A549 treated with RU486 at 1 μM for 4 hours (cell line): ENCODE data around the gene WFDC11. TPM values are rescaled to one million over a fixed set of nuclear protein-coding genes. Genes with fewer than 3 reads are reported as not detected.

ENCODE experiments used
- total RNA-seq: library from RNA; stranded (reverse); fragments of 200-300 nt; extraction: Qiagen RNA extraction; gene quantifications from 5 replicates; pipeline ENCODE4 v1.2.3, GENCODE V29; 2022; ENCODE audit warnings: low read depth

The WFDC11 gene
- total RNA-seq, result not detected in 5 replicates

DNA sequence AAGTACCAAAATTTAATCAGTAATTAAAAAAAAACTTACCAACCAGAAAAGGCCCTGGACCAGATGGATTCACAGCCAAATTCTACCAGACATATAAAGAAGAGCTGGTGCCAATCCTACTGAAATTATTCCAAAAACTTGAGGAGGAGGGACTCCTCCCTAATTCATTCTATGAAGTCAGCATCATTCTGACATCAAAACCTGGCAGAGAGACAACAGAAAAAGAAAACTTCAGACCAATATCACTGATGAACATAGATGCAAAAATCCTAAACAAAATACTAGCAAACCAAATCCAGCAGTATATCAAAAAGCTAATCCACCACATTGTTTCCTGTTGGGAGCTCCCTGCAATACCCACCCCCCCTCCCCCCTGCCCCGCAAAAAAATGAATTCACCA lies at the start of gene WFDC11:
Gene WFDC11 (minus strand): TSS at position 101 of the 400 bp plus-strand sequence. CDS start 19,639 bp downstream, outside the sequence.

GRCh38 chr20:45704969-45705637 lies 35.1 kb upstream of the WFDC11 start, which contains the start of gene WFDC10B:
WFDC10B (minus strand) TSS chr20:45705019; CDS start chr20:45685992, 19,027 bp downstream.

GRCh38 chr20:45701873-45702272 lies 31.8 kb upstream of the WFDC11 start, which contains the start of gene WFDC13:
WFDC13 (plus strand) TSS chr20:45702038; CDS start chr20:45702124, 86 bp downstream.

GRCh38 chr20:45631184-45631583 lies 38.9 kb downstream of the WFDC11 start, which contains the start of gene WFDC9:
WFDC9 (minus strand) TSS chr20:45631284; CDS start chr20:45610181, 21,103 bp downstream.

DNA sequence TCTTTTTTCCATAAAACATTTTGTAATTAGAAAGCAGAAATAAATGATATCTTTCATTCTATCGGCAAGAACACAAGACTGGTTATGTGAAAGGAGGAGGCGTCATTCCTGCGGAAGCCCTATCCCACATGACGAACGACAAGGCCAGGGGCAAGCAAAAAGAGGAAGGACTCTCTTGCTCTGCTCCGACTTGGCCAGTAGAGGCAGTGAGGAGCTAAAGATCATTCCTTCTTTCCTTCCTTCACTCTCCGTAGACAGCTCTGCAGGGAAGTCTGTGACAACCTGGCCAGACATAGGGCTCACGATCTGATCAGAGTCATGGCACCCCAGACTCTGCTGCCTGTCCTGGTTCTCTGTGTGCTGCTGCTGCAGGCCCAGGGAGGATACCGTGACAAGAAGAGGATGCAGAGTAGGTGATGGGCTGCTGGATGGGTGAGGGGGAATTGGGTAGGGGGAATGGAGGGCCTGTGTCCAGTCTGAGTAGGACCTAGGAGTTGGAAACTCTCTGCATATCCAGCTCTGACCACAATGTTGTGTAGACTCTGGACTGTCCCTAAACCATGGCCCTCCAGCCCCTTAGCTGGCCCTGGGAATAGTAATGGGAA lies 40.4 kb downstream of the WFDC11 start, which contains the start of gene WFDC10A:
Gene WFDC10A (plus strand): TSS at position 244 of the 605 bp plus-strand sequence. CDS start 75 bp downstream, at position 319.

Other genes with a start within 250 kb of the WFDC11 start
- not detected in 5 replicates for gene WFDC2, start 200.5 kb downstream of the WFDC11 start, total RNA-seq
- gene SPINT3, start 154.6 kb downstream of the WFDC11 start, total RNA-seq, result not detected in 5 replicates
- not detected in 5 replicates for gene WFDC6, start 130.8 kb downstream of the WFDC11 start, total RNA-seq
- not detected in 5 replicates for gene EPPIN, start 122.8 kb downstream of the WFDC11 start, total RNA-seq
- not detected in 5 replicates for gene WFDC8, start 91.0 kb downstream of the WFDC11 start, total RNA-seq
- gene WFDC10A, start 40.5 kb downstream of the WFDC11 start, total RNA-seq, result not detected in 5 replicates
- gene WFDC9, start 39.0 kb downstream of the WFDC11 start, total RNA-seq, result not detected in 5 replicates
- gene WFDC13, start 31.8 kb upstream of the WFDC11 start, total RNA-seq, result not detected in 5 replicates
- not detected in 5 replicates for gene WFDC10B, start 34.8 kb upstream of the WFDC11 start, total RNA-seq
- gene SPINT4, start 52.1 kb upstream of the WFDC11 start, total RNA-seq, result not detected in 5 replicates
- 0.28 TPM in 1 of 5 replicates, not detected in the others for gene WFDC3, start 121.6 kb upstream of the WFDC11 start, total RNA-seq
- gene DNTTIP1, start 121.7 kb upstream of the WFDC11 start, total RNA-seq, result 32.5 to 40.1 TPM (median 37.4 TPM) in 5 replicates
- gene UBE2C, start 142.4 kb upstream of the WFDC11 start, total RNA-seq, result 226 to 288 TPM (median 250 TPM) in 5 replicates
- gene TNNC2, start 157.1 kb upstream of the WFDC11 start, total RNA-seq, result 0.22 to 0.48 TPM (median 0.31 TPM) in 3 of 5 replicates, not detected in the others
- gene SNX21, start 163.6 kb upstream of the WFDC11 start, total RNA-seq, result 9.4 to 12.4 TPM (median 10.7 TPM) in 5 replicates
- 15.4 to 20.0 TPM (median 17.7 TPM) in 5 replicates for gene ACOT8, start 187.2 kb upstream of the WFDC11 start, total RNA-seq
- gene ZSWIM3, start 187.4 kb upstream of the WFDC11 start, total RNA-seq, result 1.4 to 1.6 TPM (median 1.6 TPM) in 5 replicates
- gene ZSWIM1, start 211.0 kb upstream of the WFDC11 start, total RNA-seq, result 6.1 to 7.0 TPM (median 6.6 TPM) in 5 replicates
- 0.23 to 0.87 TPM (median 0.66 TPM) in 5 replicates for gene SPATA25, start 217.4 kb upstream of the WFDC11 start, total RNA-seq
- gene NEURL2, start 221.0 kb upstream of the WFDC11 start, total RNA-seq, result 0.88 to 1.5 TPM (median 1.4 TPM) in 5 replicates
- 92.6 to 141 TPM (median 119 TPM) in 5 replicates for gene CTSA, start 221.1 kb upstream of the WFDC11 start, total RNA-seq
- 1.3 to 2.3 TPM (median 2.0 TPM) in 5 replicates for gene PLTP, start 241.9 kb upstream of the WFDC11 start, total RNA-seq